K562 (cell line): ENCODE measurements around the gene AUNIP. TPM values are rescaled to one million over a fixed set of nuclear protein-coding genes. Genes with fewer than 3 reads are reported as not detected.

Source experiments
- ATF7 ChIP-seq: fragments of 450-650 bp; IDR thresholded peaks from 2 replicates; pipeline ENCODE4 v1.7.1; 2014; ENCODE audit warnings: mild to moderate bottlenecking, moderate library complexity
- BRF1 ChIP-seq: IDR thresholded peaks from 3 replicates; pipeline ENCODE4 v1.6.1; 2011; ENCODE audit warnings: borderline replicate concordance, mild to moderate bottlenecking; ENCODE audit not compliant: insufficient read length; ENCODE audit errors: extremely low read depth
- CTCF ChIP-seq, 3 experiments: IDR thresholded peaks in 2 of 3; conservative IDR thresholded peaks in 1 of 3; 2 replicates each; pipeline ENCODE4 v1.5.1; 2011 to 2012; ENCODE audit warnings: low read length in 3 of 3, mild to moderate bottlenecking in 3 of 3, control low read depth in 2 of 3, improper control_type of control experiment in 1 of 3, inconsistent platforms in 1 of 3, low read depth in 1 of 3, mixed read lengths in 1 of 3, moderate library complexity in 1 of 3; ENCODE audit not compliant: insufficient read depth in 2 of 3
- FOXK2 ChIP-seq, 2 experiments: fragments of 450-650 bp; IDR thresholded peaks in 1 of 2; conservative IDR thresholded peaks in 1 of 2; 2 replicates each; pipeline ENCODE4 v1.6.1; 2016; ENCODE audit warnings: low read depth in 2 of 2, mild to moderate bottlenecking in 1 of 2
- FOXP1 ChIP-seq: sonication (generic); formaldehyde crosslinking; IDR thresholded peaks from 2 replicates; pipeline ENCODE4 v1.8.0; 2022; ENCODE audit warnings: mild to moderate bottlenecking, missing genetic modification reagents
- GATA2 ChIP-seq: sonication (generic); formaldehyde crosslinking; IDR thresholded peaks from 2 replicates; pipeline ENCODE4 v1.4.0; 2020; ENCODE audit warnings: mild to moderate bottlenecking, missing genetic modification reagents
- HMGN3 ChIP-seq: IDR thresholded peaks from 2 replicates; pipeline ENCODE4 v1.6.1; 2011; ENCODE audit warnings: borderline replicate concordance, low read depth, mild to moderate bottlenecking, mixed read lengths, low read length; ENCODE audit not compliant: insufficient read length; ENCODE audit errors: extremely low read depth
- HNRNPUL1 ChIP-seq: fragments of 200-400 bp; formaldehyde crosslinking; IDR thresholded peaks from 2 replicates; pipeline ENCODE4 v1.6.1; 2017; ENCODE audit warnings: low read length
- MCM7 ChIP-seq, 2 experiments: fragments of 450-650 bp; IDR thresholded peaks; 2 replicates each; pipeline ENCODE4 v1.6.1; 2016 to 2018
- NFIX ChIP-seq: fragments of 250-450 bp; sonication (Bioruptor Pico); IDR thresholded peaks from 2 replicates; pipeline ENCODE4 v1.4.0; 2020; ENCODE audit warnings: low read depth, mild to moderate bottlenecking, moderate library complexity
- NR2C1 ChIP-seq, 2 experiments: fragments of 450-650 bp; IDR thresholded peaks; 2 replicates each; pipeline ENCODE4 v1.6.1; 2017; ENCODE audit warnings: mild to moderate bottlenecking in 2 of 2, antibody characterized with exemption in 1 of 2, inconsistent platforms in 1 of 2, missing compliant biosample characterization in 1 of 2, missing genetic modification characterization in 1 of 2
- RBM22 ChIP-seq: fragments of 200-400 bp; formaldehyde crosslinking; IDR thresholded peaks from 2 replicates; pipeline ENCODE4 v1.6.1; 2018; ENCODE audit warnings: low read length, low read depth; ENCODE audit not compliant: poor library complexity, severe bottlenecking
- RUNX1 ChIP-seq: sonication (generic); IDR thresholded peaks from 2 replicates; pipeline ENCODE4 v1.6.1; 2016; ENCODE audit warnings: antibody characterized with exemption, low read depth
- TCF3 ChIP-seq: sonication (generic); formaldehyde crosslinking; IDR thresholded peaks from 2 replicates; pipeline ENCODE4 v1.4.0; 2020; ENCODE audit warnings: mild to moderate bottlenecking, missing genetic modification reagents
- ZNF217 ChIP-seq: sonication (generic); formaldehyde crosslinking; IDR thresholded peaks from 2 replicates; pipeline ENCODE4 v1.8.0; 2022; ENCODE audit warnings: mild to moderate bottlenecking, missing genetic modification reagents
- ZNF407 ChIP-seq: fragments of 450-650 bp; IDR thresholded peaks from 2 replicates; pipeline ENCODE4 v1.6.1; 2016; ENCODE audit warnings: low read depth
- ZNF778 ChIP-seq: fragments of 450-650 bp; formaldehyde crosslinking; IDR thresholded peaks from 2 replicates; pipeline ENCODE4 v1.4.0; 2020; ENCODE audit warnings: mild to moderate bottlenecking, moderate library complexity
- ZSCAN32 ChIP-seq: fragments of 450-650 bp; formaldehyde crosslinking; IDR thresholded peaks from 2 replicates; pipeline ENCODE4 v1.4.0; 2020; ENCODE audit warnings: mild to moderate bottlenecking, moderate library complexity
- polyA plus RNA-seq, 8 experiments: library from polyadenylated mRNA; depleted of rRNA in 4 of 8; stranded (reverse) in 5 of 8; unstranded in 3 of 8; fragments of >200 nt; fragmentation: Nextera tagmentation in 2 of 8; fragmentation: Illumina TruSeq in 1 of 8; extraction: Ambion mirVana in 2 of 8; extraction: Trizol in 1 of 8; gene quantifications; 2 replicates each; pipeline versions ENCODE4 v1.2.1 to v1.2.3, GENCODE V29; 2011 to 2014; ENCODE audit warnings: inconsistent platforms in 1 of 8, missing spikeins in 1 of 8
- total RNA-seq, 7 experiments: library from RNA; depleted of rRNA in 6 of 7; stranded (reverse); fragments of >200 nt in 6 of 7; fragmentation: Illumina TruSeq in 2 of 7; extraction: Trizol in 2 of 7; gene quantifications; 2 replicates each; pipeline versions ENCODE4 v1.2.1 to v1.2.3, GENCODE V29; 2011 to 2021; ENCODE audit warnings: low replicate concordance in 1 of 7

Gene AUNIP
- total and polyA plus RNA-seq, 9 of the 15 experiments (the other 6 are each of a cell fraction or from before 2014, with no cell fraction given): 12.1 to 53.8 (median 47.1) TPM

GRCh38 chr1:25895365-25895990, 36.2 kb upstream of the AUNIP start (continued):
- TF ChIP-seq ZNF407: no peak
- TF ChIP-seq ZSCAN32: no peak
- peak; percentile 76 for TF ChIP-seq ATF7
- no peak for TF ChIP-seq ZNF778 (CRISPR knock-in tag)
- TF ChIP-seq FOXK2 (conservative IDR thresholded peaks at IDR 0.05 in 1 of 2, IDR thresholded peaks at IDR 0.05 in 1 of 2; ENCODE audit: low read depth in 2 of 2): 0 out of 4 replicates have a peak, but pooled peaks of 1 of the 2 experiments have one; percentile 18
- TF ChIP-seq ZNF217: no peak
- no peak for TF ChIP-seq NFIX
- peak; percentile 35; the same call in 1 of the 2 replicates for TF ChIP-seq RUNX1
- TF ChIP-seq CTCF (IDR thresholded peaks at IDR 0.05 in 2 of 3, conservative IDR thresholded peaks at IDR 0.05 in 1 of 3; ENCODE audit: insufficient read depth in 2 of 3, low read depth in 1 of 3, low read length in 3 of 3): peak; percentile 100
- TF ChIP-seq MCM7 (IDR thresholded peaks at IDR 0.05): no peak
- peak; percentile 35; the same call in 1 of the 2 replicates for TF ChIP-seq TCF3 (CRISPR knock-in tag)
- no peak for TF ChIP-seq BRF1
- peak; percentile 70 for TF ChIP-seq GATA2 (CRISPR knock-in tag)
- TF ChIP-seq NR2C1 (IDR thresholded peaks at IDR 0.05): peak; percentile 38; the same call in 1 of the 2 replicates
- no peak for TF ChIP-seq NR2C1 (tag; IDR thresholded peaks at IDR 0.05)
- peak; percentile 51; the same call in 1 of the 2 replicates for TF ChIP-seq FOXP1 (CRISPR knock-in tag)
- 0 out of 2 replicates have a peak, but pooled peaks have one; percentile 40 for TF ChIP-seq HNRNPUL1
- no peak for TF ChIP-seq RBM22
- no peak for TF ChIP-seq HMGN3
